HL-60 (cell line): Measurements from ENCODE around the gene GRK5.

ENCODE experiments used
- DNase-seq, 2 experiments: peaks; one replicate each; pipeline ENCODE4 v3.0.0-alpha.2; 2010 to 2020; ENCODE audit warnings: low read depth in 1 of 2, low spot score in 1 of 2
- H3K27ac ChIP-seq: fragments of 250-450 bp; sonication (Bioruptor Pico); replicated peaks from 2 replicates; pipeline ENCODE4 v1.5.1; 2020; ENCODE audit warnings: mild to moderate bottlenecking, moderate library complexity
- H3K27me3 ChIP-seq: fragments of 250-450 bp; sonication (Bioruptor Pico); 2 replicates; pipeline ENCODE4 v1.5.1; 2021; ENCODE audit warnings: mild to moderate bottlenecking, moderate library complexity; ENCODE audit not compliant: insufficient read depth, poor library complexity, severe bottlenecking
- H3K4me3 ChIP-seq: replicated peaks from 2 replicates; pipeline ENCODE4 v1.5.1; 2011; ENCODE audit warnings: mild to moderate bottlenecking, control low read depth, low read length; ENCODE audit not compliant: insufficient read depth
- CTCF ChIP-seq: IDR thresholded peaks from one replicate; pipeline ENCODE4 v1.5.1; 2011; ENCODE audit warnings: low read length, control low read depth, inconsistent platforms; ENCODE audit not compliant: insufficient read depth
- GABPA ChIP-seq: IDR thresholded peaks from 2 replicates; pipeline ENCODE4 v1.6.1; 2012; ENCODE audit warnings: low read depth
- POLR2AphosphoS5 ChIP-seq: IDR thresholded peaks from 2 replicates; pipeline ENCODE4 v1.6.1; 2012; ENCODE audit warnings: low read depth
- SPI1 ChIP-seq: IDR thresholded peaks from 2 replicates; pipeline ENCODE4 v1.6.1; 2012; ENCODE audit warnings: low read depth, mild to moderate bottlenecking, borderline replicate concordance
- TF ChIP-seq, protein P1 (sequence below): IDR thresholded peaks from 2 replicates; pipeline ENCODE4 v1.6.1; 2012; ENCODE audit warnings: low read depth; ENCODE audit not compliant: insufficient replicate concordance

GRK5 gene

DNA sequence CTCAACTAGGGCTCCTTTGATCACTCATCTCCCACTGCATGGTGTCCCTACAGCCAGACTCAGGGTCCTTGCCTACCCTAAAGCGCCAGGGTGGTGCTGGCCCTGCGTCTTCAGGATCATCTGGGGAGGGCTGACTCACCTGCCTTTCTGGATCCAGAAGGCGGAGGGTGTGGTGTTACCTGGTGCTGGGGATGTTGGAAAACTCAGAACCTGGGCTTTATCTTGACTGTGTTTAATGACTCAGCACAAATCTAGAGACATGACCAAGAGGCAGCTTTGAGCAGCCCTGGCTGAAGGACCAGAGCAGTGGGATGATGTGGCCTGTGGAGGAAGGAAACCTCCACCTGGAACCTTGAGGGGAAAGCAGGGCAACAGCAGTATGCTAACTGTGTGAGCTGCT is 96.5 kb downstream of the GRK5 start:
- H3K4me3 ChIP-seq, result no peak overlapping the region
- TF ChIP-seq CTCF (no peak), GABPA (no peak), POLR2AphosphoS5 (no peak), SPI1 (no peak)
- TF ChIP-seq, protein P1, sequence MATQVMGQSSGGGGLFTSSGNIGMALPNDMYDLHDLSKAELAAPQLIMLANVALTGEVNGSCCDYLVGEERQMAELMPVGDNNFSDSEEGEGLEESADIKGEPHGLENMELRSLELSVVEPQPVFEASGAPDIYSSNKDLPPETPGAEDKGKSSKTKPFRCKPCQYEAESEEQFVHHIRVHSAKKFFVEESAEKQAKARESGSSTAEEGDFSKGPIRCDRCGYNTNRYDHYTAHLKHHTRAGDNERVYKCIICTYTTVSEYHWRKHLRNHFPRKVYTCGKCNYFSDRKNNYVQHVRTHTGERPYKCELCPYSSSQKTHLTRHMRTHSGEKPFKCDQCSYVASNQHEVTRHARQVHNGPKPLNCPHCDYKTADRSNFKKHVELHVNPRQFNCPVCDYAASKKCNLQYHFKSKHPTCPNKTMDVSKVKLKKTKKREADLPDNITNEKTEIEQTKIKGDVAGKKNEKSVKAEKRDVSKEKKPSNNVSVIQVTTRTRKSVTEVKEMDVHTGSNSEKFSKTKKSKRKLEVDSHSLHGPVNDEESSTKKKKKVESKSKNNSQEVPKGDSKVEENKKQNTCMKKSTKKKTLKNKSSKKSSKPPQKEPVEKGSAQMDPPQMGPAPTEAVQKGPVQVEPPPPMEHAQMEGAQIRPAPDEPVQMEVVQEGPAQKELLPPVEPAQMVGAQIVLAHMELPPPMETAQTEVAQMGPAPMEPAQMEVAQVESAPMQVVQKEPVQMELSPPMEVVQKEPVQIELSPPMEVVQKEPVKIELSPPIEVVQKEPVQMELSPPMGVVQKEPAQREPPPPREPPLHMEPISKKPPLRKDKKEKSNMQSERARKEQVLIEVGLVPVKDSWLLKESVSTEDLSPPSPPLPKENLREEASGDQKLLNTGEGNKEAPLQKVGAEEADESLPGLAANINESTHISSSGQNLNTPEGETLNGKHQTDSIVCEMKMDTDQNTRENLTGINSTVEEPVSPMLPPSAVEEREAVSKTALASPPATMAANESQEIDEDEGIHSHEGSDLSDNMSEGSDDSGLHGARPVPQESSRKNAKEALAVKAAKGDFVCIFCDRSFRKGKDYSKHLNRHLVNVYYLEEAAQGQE, result no peak
- DNase-seq, result no peak
- no peaks in the 10 kb centered on the region for H3K27me3 ChIP-seq
- no peak overlapping the region for H3K27ac ChIP-seq

DNA sequence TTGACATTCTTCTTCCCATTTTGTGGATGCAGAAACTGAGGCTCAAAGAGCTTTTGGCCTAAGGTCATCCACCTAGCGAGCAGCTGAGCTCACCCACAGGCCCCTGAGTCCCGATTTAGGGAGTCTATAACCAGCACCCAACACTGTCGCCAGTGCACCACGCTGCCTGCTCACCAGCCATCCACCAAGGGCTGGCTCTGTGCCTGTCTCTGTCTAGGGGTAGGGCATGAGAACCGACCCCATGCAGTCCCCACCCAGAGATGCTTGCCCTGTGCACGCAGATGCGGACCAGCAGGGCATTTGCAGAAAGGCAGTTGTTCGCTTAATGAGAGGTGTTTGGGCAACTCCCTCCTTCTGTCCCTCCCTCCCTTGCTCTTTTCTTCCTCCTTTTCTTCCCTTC is 97.2 kb downstream of the GRK5 start:
- H3K4me3 ChIP-seq, result no peak overlapping the region
- no peak for DNase-seq
- no peak for TF ChIP-seq SPI1
- TF ChIP-seq POLR2AphosphoS5, result no peak
- TF ChIP-seq, protein P1, result no peak
- TF ChIP-seq GABPA, result no peak
- no peak for TF ChIP-seq CTCF
- H3K27ac ChIP-seq, result no peak overlapping the region
- H3K27me3 ChIP-seq, result no peaks in the 10 kb centered on the region

- peak; percentile 83 to 99 for DNase-seq
- peaks cover 10% of the 10 kb centered on the region for H3K27me3 ChIP-seq
- TF ChIP-seq CTCF (no peak), POLR2AphosphoS5 (peak; percentile 50; the same call in 1 of the 2 replicates), GABPA (peak; percentile 35; the same call in 1 of the 2 replicates), SPI1 (no peak)
- TF ChIP-seq, protein P1, result no peak
- peak overlapping the region; percentile 56 for H3K27ac ChIP-seq
- H3K4me3 ChIP-seq, result peak overlapping the region; percentile 6; the same call in 1 of the 2 replicates
These were observed 98.6 kb downstream of the GRK5 start for GRCh38 chr10:119305860-119306513.
